SK-N-SH treated with all-trans-retinoic acid at 6 μM for 48 hours (cell line): ENCODE results near the gene ERVK3-1.

Source experiments
- ARNTL ChIP-seq: fragments of 450-650 bp; formaldehyde crosslinking; IDR thresholded peaks from 2 replicates; pipeline ENCODE4 v1.5.0; 2020; ENCODE audit warnings: low read depth, mild to moderate bottlenecking, moderate library complexity, borderline replicate concordance
- CSDC2 ChIP-seq: fragments of 250-450 bp; sonication (Bioruptor Pico); IDR thresholded peaks from 2 replicates; pipeline ENCODE4 v1.5.0; 2020; ENCODE audit warnings: mild to moderate bottlenecking, moderate library complexity
- PATZ1 ChIP-seq: fragments of 250-450 bp; sonication (Bioruptor Pico); IDR thresholded peaks from 2 replicates; pipeline ENCODE4 v1.8.0; 2020; ENCODE audit warnings: mild to moderate bottlenecking, moderate library complexity, borderline replicate concordance
- PPARA ChIP-seq: fragments of 250-450 bp; sonication (Bioruptor Pico); IDR thresholded peaks from 2 replicates; pipeline ENCODE4 v1.5.0; 2020; ENCODE audit warnings: mild to moderate bottlenecking, borderline replicate concordance
- RARB ChIP-seq: fragments of 250-450 bp; sonication (Bioruptor Pico); IDR thresholded peaks from 2 replicates; pipeline ENCODE4 v1.8.0; 2021; ENCODE audit warnings: mild to moderate bottlenecking, moderate library complexity
- SNAI2 ChIP-seq: fragments of 250-450 bp; sonication (Bioruptor Pico); IDR thresholded peaks from 2 replicates; pipeline ENCODE4 v1.5.0; 2020; ENCODE audit warnings: mild to moderate bottlenecking, moderate library complexity
- TCF4 ChIP-seq: fragments of 250-450 bp; sonication (Bioruptor Pico); IDR thresholded peaks from 2 replicates; pipeline ENCODE4 v1.8.0; 2021; ENCODE audit warnings: mild to moderate bottlenecking, moderate library complexity, borderline replicate concordance
- ZFP30 ChIP-seq: fragments of 450-650 bp; formaldehyde crosslinking; IDR thresholded peaks from 2 replicates; pipeline ENCODE4 v1.5.0; 2022; ENCODE audit warnings: mild to moderate bottlenecking, moderate library complexity

GRCh38 chr19:58311345-58311865 is 6.2 kb downstream of the ERVK3-1 start:
- TF ChIP-seq RARB (CRISPR knock-in tag) (no peak), PATZ1 (no peak), SNAI2 (CRISPR knock-in tag) (no peak), ZFP30 (CRISPR knock-in tag) (no peak), CSDC2 (CRISPR knock-in tag) (no peak), ARNTL (CRISPR knock-in tag) (no peak), PPARA (no peak), TCF4 (CRISPR knock-in tag) (no peak)
